ENCODE measurements around the gene HBA1. TPM values are rescaled to one million over a fixed set of nuclear protein-coding genes. Genes with fewer than 3 reads are reported as not detected.
"Not testable (repeated sequence)": the region's sequence is repeated elsewhere in the genome, so short reads cannot be mapped to it uniquely, and the experiment has no call there.

HBA1 gene
- total RNA-seq, 2 experiments from 2014 or later, result not detected

DNA sequence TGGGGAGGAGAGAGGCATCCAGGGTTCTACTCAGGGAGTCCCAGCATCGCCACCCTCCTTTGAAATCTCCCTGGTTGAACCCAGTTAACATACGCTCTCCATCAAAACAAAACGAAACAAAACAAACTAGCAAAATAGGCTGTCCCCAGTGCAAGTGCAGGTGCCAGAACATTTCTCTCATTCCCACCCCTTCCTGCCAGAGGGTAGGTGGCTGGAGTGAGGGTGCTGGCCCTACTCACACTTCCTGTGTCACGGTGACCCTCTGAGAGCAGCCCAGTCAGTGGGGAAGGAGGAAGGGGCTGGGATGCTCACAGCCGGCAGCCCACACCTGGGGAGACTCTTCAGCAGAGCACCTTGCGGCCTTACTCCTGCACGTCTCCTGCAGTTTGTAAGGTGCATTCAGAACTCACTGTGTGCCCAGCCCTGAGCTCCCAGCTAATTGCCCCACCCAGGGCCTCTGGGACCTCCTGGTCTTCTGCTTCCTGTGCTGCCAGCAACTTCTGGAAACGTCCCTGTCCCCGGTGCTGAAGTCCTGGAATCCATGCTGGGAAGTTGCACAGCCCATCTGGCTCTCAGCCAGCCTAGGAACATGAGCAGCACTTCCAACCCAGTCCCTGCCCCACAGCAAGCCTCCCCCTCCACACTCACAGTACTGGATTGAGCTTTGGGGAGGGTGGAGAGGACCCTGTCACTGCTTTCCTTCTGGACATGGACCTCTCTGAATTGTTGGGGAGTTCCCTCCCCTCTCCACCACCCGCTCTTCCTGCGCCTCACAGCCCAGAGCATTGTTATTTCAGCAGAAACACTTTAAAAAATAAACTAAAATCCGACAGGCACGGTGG is 2.3 kb upstream of the HBA1 start:
- intact Hi-C loops (cut with micrococcal nuclease; ENCODE audit: unreplicated experiment); H3K9me3 ChIP-seq (ENCODE audit: low read length); POLR2A ChIA-PET; H3K4me3 ChIP-seq (ENCODE audit: low read depth, low read length, poor library complexity, severe bottlenecking); H3K27ac ChIP-seq (ENCODE audit: low read depth, low read length, poor library complexity, severe bottlenecking); H3K9me2 ChIP-seq (ENCODE audit: insufficient read depth, low read length); H3K4me1 ChIP-seq (ENCODE audit: insufficient read depth, low read length, poor library complexity, severe bottlenecking); BruUV-seq (replicated peaks); H3K4me2 ChIP-seq (ENCODE audit: low read length); H2AFZ ChIP-seq (ENCODE audit: low read length); H3K79me2 ChIP-seq (ENCODE audit: insufficient read depth, low read depth, low read length); H3K36me3 ChIP-seq (ENCODE audit: insufficient read depth, low read length); H4K20me1 ChIP-seq (ENCODE audit: insufficient read depth, low read length); DNase-seq (ENCODE audit: low spot score); CTCF ChIA-PET (ENCODE audit: unreplicated experiment): not testable (repeated sequence)

DNA sequence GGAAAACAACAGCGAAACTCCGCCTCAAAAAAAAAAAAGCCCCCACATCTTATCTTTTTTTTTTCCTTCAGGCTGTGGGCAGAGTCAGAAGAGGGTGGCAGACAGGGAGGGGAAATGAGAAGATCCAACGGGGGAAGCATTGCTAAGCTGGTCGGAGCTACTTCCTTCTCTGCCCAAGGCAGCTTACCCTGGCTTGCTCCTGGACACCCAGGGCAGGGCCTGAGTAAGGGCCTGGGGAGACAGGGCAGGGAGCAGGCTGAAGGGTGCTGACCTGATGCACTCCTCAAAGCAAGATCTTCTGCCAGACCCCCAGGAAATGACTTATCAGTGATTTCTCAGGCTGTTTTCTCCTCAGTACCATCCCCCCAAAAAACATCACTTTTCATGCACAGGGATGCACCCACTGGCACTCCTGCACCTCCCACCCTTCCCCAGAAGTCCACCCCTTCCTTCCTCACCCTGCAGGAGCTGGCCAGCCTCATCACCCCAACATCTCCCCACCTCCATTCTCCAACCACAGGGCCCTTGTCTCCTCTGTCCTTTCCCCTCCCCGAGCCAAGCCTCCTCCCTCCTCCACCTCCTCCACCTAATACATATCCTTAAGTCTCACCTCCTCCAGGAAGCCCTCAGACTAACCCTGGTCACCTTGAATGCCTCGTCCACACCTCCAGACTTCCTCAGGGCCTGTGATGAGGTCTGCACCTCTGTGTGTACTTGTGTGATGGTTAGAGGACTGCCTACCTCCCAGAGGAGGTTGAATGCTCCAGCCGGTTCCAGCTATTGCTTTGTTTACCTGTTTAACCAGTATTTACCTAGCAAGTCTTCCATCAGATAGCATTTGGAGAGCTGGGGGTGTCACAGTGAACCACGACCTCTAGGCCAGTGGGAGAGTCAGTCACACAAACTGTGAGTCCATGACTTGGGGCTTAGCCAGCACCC is 1.2 kb upstream of the HBA1 start:
- Histone ChIP-seq H3K79me2 (ENCODE audit: insufficient read depth, low read depth, low read length) (no peaks in the 10 kb centered on the region), H3K36me3 (ENCODE audit: insufficient read depth, low read length) (no peaks in the 10 kb centered on the region), H3K4me2 (ENCODE audit: low read length) (no peak overlapping the region), H3K4me1 (ENCODE audit: insufficient read depth, low read length, poor library complexity, severe bottlenecking) (no peaks in the 10 kb centered on the region), H2AFZ (ENCODE audit: low read length) (no peak overlapping the region), H3K9me3 (ENCODE audit: low read length) (no peaks in the 10 kb centered on the region), H4K20me1 (ENCODE audit: insufficient read depth, low read length) (no peaks in the 10 kb centered on the region), H3K4me3 (ENCODE audit: low read depth, low read length, poor library complexity, severe bottlenecking) (no peak overlapping the region), H3K9me2 (ENCODE audit: insufficient read depth, low read length) (no peaks in the 10 kb centered on the region), H3K27ac (ENCODE audit: low read depth, low read length, poor library complexity, severe bottlenecking) (no peak overlapping the region)
- POLR2A ChIA-PET, result no interaction called here
- no peak for TF ChIP-seq EZH2phosphoT487 (IDR thresholded peaks at IDR 0.05; ENCODE audit: borderline replicate concordance, low read depth, low read length)
- TF ChIP-seq, protein P1, sequence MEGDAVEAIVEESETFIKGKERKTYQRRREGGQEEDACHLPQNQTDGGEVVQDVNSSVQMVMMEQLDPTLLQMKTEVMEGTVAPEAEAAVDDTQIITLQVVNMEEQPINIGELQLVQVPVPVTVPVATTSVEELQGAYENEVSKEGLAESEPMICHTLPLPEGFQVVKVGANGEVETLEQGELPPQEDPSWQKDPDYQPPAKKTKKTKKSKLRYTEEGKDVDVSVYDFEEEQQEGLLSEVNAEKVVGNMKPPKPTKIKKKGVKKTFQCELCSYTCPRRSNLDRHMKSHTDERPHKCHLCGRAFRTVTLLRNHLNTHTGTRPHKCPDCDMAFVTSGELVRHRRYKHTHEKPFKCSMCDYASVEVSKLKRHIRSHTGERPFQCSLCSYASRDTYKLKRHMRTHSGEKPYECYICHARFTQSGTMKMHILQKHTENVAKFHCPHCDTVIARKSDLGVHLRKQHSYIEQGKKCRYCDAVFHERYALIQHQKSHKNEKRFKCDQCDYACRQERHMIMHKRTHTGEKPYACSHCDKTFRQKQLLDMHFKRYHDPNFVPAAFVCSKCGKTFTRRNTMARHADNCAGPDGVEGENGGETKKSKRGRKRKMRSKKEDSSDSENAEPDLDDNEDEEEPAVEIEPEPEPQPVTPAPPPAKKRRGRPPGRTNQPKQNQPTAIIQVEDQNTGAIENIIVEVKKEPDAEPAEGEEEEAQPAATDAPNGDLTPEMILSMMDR (conservative IDR thresholded peaks at IDR 0.05; ENCODE audit: low read length), result no peak
- CTCF ChIA-PET (ENCODE audit: unreplicated experiment), result no interaction called here
- BruUV-seq (replicated peaks), result no TSS peak
- no peak for DNase-seq (ENCODE audit: low spot score)
- intact Hi-C loops (cut with micrococcal nuclease; ENCODE audit: unreplicated experiment), result no loop called here

DNA sequence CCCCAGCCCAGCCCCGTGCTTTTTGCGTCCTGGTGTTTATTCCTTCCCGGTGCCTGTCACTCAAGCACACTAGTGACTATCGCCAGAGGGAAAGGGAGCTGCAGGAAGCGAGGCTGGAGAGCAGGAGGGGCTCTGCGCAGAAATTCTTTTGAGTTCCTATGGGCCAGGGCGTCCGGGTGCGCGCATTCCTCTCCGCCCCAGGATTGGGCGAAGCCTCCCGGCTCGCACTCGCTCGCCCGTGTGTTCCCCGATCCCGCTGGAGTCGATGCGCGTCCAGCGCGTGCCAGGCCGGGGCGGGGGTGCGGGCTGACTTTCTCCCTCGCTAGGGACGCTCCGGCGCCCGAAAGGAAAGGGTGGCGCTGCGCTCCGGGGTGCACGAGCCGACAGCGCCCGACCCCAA is 474 bp upstream of the HBA1 start:
- CTCF ChIA-PET (ENCODE audit: unreplicated experiment); DNase-seq (ENCODE audit: low spot score); intact Hi-C loops (cut with micrococcal nuclease; ENCODE audit: unreplicated experiment); H3K4me1 ChIP-seq (ENCODE audit: insufficient read depth, low read length, poor library complexity, severe bottlenecking); H3K79me2 ChIP-seq (ENCODE audit: insufficient read depth, low read depth, low read length); POLR2A ChIA-PET; H4K20me1 ChIP-seq (ENCODE audit: insufficient read depth, low read length); H3K4me3 ChIP-seq (ENCODE audit: low read depth, low read length, poor library complexity, severe bottlenecking); H3K36me3 ChIP-seq (ENCODE audit: insufficient read depth, low read length); H2AFZ ChIP-seq (ENCODE audit: low read length); H3K9me2 ChIP-seq (ENCODE audit: insufficient read depth, low read length); BruUV-seq (replicated peaks); H3K9me3 ChIP-seq (ENCODE audit: low read length); H3K27ac ChIP-seq (ENCODE audit: low read depth, low read length, poor library complexity, severe bottlenecking); H3K4me2 ChIP-seq (ENCODE audit: low read length): not testable (repeated sequence)
